Neuron (in vitro differentiated cells): ENCODE results near the gene ACR.

Experiments
- H2AFZ ChIP-seq: one replicate; pipeline ENCODE4 v1.6.1; 2013; ENCODE audit warnings: low read depth, mild to moderate bottlenecking, inconsistent platforms, low read length, moderate library complexity
- H3K27me3 ChIP-seq: one replicate; pipeline ENCODE4 v1.6.1; 2013; ENCODE audit warnings: low read length; ENCODE audit not compliant: insufficient read depth
- H3K36me3 ChIP-seq: one replicate; pipeline ENCODE4 v1.6.1; 2013; ENCODE audit warnings: low read length; ENCODE audit not compliant: insufficient read depth
- H3K4me1 ChIP-seq: one replicate; pipeline ENCODE4 v1.6.1; 2013; ENCODE audit warnings: low read length; ENCODE audit not compliant: insufficient read depth
- H3K4me3 ChIP-seq: 2 replicates; pipeline ENCODE4 v1.5.1; 2013; ENCODE audit warnings: mild to moderate bottlenecking, low read length, moderate library complexity
- H3K9me3 ChIP-seq: one replicate; pipeline ENCODE4 v1.6.1; 2013; ENCODE audit warnings: low read length

ACR gene

DNA sequence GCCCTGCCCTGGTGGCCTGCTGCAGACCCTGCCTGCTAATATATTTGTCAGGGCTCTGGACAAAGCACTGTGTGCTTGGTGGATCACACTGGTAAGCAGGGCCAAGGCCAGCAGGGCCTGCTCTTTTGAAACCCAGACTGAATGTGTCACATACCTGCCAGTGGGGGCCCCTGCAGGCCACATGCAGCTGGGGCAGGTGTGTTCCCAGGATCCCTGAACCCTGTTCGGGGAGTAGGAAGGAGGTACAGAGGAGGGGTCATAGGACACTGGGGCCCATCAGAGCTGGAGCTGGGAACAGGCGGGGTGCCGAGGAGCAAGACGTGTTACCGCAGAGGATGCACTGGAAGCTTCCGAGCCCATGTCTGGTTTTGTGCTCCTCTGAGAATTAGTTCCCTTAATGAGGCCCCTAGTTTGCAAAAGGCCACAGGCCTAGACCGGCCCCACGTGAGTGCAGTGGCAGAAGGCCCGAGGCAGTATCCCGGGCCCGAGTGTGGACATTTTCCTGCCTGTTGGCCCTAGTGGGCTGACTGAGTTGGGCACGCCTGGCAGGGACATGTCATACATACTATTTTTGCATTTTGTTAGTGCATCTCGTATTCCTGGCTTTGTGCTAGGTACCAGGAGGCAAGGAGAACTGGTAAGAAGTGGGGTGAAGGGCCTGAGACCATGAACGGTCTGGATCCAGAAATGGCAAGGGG, 11.2 kb upstream of the ACR start:
- H3K4me1 ChIP-seq = no peaks in the 10 kb centered on the region
- H3K36me3 ChIP-seq = peaks cover 57% of the 10 kb centered on the region
- peaks cover 5% of the 10 kb centered on the region for H3K9me3 ChIP-seq
- H2AFZ ChIP-seq = no peak overlapping the region
- H3K4me3 ChIP-seq = no peak overlapping the region
- H3K27me3 ChIP-seq = no peaks in the 10 kb centered on the region

- H3K9me3 ChIP-seq = no peaks in the 10 kb centered on the region
- H3K36me3 ChIP-seq = peaks cover 46% of the 10 kb centered on the region
- H3K4me3 ChIP-seq = no peak overlapping the region
- H2AFZ ChIP-seq = no peak overlapping the region
- H3K4me1 ChIP-seq = no peaks in the 10 kb centered on the region
- H3K27me3 ChIP-seq = no peaks in the 10 kb centered on the region
These were observed 10.1 kb upstream of the ACR start for GRCh38 chr22:50727678-50728522.

DNA sequence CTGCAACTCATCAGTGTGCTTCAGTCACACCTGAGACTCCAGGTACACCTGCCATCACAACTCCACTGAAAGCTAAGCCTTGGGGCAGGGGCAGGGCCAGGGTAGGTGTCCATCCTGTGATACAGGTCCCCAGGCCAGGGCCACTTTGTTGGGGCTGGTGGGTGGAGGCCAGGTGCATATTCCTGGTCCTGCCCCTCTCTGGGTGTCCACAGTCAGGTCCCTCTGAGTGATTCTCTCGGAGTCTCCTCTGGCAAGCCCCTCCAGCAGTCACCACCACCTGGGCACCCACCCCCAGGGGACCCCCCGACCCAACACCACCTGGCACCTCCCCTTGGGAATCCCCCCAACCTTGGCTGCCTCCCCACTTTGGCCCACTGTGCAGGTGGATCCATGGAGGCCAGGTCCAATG, 9.5 kb upstream of the ACR start:
- H3K4me1 ChIP-seq = no peaks in the 10 kb centered on the region
- no peaks in the 10 kb centered on the region for H3K9me3 ChIP-seq
- no peak overlapping the region for H2AFZ ChIP-seq
- H3K27me3 ChIP-seq = no peaks in the 10 kb centered on the region
- peaks cover 40% of the 10 kb centered on the region for H3K36me3 ChIP-seq
- no peak overlapping the region for H3K4me3 ChIP-seq

- H2AFZ ChIP-seq = no peak overlapping the region
- H3K36me3 ChIP-seq = peaks cover 31% of the 10 kb centered on the region
- H3K4me3 ChIP-seq = no peak overlapping the region
- H3K9me3 ChIP-seq = no peaks in the 10 kb centered on the region
- H3K27me3 ChIP-seq = no peaks in the 10 kb centered on the region
- H3K4me1 ChIP-seq = no peaks in the 10 kb centered on the region
These were observed 8.5 kb upstream of the ACR start for GRCh38 chr22:50729391-50730012.

DNA sequence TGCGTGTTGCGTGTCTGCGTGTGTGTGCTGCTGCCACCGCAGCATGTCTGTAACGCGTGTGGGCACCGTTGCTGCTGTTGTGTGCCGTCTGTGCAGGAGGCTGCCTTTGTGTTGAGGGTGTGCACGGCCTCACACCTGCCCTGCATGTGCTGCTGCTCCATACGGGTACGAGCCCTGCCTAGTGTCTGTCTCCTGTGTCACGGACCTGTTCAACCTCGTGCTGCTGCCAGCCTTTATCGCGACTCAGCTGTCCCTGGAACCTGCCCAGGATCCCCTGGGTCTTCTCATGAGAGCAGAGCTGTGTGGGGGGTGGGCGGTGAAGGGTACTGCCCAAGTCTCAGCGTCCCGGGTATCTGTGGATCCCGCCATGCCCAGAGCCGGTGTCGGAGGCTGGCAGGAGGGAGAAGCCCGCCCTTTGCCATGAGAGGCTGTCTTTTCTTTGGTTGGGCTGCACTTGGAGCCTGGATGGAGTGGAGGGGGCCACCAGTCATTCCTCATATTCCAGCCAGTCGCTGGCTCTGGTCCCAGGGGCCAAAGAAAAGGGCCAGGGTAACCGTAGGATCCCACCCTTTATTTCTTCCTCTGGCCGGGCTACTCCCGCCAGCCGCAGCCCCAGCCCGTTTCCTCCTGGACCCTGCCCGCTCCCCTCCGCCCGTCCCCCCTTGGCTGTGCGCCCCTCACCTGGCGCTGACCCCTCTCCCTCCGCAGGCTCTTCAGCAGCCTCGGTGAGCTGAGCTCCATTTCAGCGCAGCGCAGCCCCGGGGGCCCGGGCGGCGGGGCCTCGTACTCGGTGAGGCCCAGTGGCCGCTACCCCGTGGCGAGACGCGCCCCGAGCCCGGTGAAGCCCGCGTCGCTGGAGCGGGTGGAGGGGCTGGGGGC, 7.8 kb upstream of the ACR start:
- Histone ChIP-seq H3K27me3 (no peaks in the 10 kb centered on the region), H3K36me3 (peaks cover 24% of the 10 kb centered on the region), H3K4me3 (no peak overlapping the region), H3K4me1 (no peaks in the 10 kb centered on the region), H3K9me3 (no peaks in the 10 kb centered on the region), H2AFZ (no peak overlapping the region)

GRCh38 chr22:50730941-50731661, 6.9 kb upstream of the ACR start:
- no peaks in the 10 kb centered on the region for H3K27me3 ChIP-seq
- no peak overlapping the region for H2AFZ ChIP-seq
- no peaks in the 10 kb centered on the region for H3K4me1 ChIP-seq
- H3K36me3 ChIP-seq = peaks cover 16% of the 10 kb centered on the region
- no peak overlapping the region for H3K4me3 ChIP-seq
- H3K9me3 ChIP-seq = no peaks in the 10 kb centered on the region

DNA sequence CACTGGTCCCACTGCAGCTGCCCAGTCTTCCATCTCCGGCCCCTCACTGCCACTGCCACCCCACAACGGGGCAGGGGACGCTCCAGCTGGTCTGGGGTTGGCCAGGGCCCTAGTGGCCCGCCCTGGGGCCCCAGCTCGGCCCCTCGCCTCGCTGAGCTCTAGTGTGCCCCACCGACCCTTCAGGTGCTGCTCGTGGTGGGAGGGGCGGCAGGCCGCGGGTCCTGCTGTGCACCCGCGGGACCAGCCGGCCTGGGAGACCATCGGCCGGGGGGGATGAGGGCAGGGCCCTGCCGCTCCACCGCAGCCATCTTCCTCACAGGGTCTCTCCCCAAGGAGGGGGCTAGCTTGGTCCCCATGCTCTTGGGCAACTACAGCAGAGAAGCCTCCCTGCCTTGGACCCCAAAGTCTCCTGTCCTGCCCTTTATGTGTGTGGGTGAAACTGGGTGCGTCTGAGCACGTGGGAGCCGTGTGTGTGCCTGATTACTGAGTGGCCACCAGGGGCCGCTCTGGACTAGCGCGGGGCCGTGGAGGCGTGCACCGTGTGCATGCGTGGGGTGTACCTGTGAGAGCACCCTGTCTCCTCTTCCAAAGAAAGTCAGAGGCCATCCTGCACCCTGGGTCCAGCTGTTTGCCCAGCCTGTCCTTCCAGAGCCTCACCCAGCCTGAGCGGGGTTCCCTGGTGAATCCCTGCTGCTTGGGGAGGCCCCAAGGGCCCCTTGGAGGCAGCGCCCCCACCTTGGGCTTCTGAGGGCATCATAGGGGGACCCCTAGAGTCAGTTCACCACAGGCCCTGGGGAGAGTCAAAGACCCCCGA, 6.0 kb upstream of the ACR start:
- Histone ChIP-seq H2AFZ (no peak overlapping the region), H3K27me3 (no peaks in the 10 kb centered on the region), H3K4me3 (no peak overlapping the region), H3K36me3 (peaks cover 9% of the 10 kb centered on the region), H3K4me1 (no peaks in the 10 kb centered on the region), H3K9me3 (no peaks in the 10 kb centered on the region)

GRCh38 chr22:50732681-50733080, 5.3 kb upstream of the ACR start:
- Histone ChIP-seq H2AFZ (no peak overlapping the region), H3K4me1 (no peaks in the 10 kb centered on the region), H3K27me3 (no peaks in the 10 kb centered on the region), H3K36me3 (peaks cover 7% of the 10 kb centered on the region), H3K4me3 (no peak overlapping the region), H3K9me3 (no peaks in the 10 kb centered on the region)

- Histone ChIP-seq H3K4me3 (no peak overlapping the region), H2AFZ (no peak overlapping the region), H3K27me3 (no peaks in the 10 kb centered on the region), H3K36me3 (peaks cover 4% of the 10 kb centered on the region), H3K9me3 (no peaks in the 10 kb centered on the region), H3K4me1 (no peaks in the 10 kb centered on the region)
These were observed 4.3 kb upstream of the ACR start for GRCh38 chr22:50733521-50734342.

DNA sequence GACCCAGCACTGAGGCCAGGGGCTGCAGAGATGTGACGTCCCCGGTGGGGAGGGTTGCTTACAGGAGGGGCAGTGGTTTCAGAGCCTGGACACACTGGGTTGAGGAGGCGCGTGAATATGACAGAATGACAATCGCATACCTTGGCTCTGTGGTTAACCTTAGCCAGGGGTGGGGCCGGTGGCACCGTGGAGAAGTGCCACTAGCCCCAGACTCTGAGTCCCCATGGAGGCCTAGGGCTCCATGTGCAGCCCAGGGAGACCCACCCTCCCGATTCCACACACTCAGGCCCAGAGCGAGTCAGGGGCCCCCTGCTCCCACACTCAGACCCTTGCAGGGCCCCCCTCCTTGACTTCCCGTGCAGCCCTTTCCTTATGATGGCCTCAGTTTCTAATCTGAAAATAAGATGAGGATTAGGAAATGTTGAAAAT, 3.6 kb upstream of the ACR start:
- H2AFZ ChIP-seq = no peak overlapping the region
- no peaks in the 10 kb centered on the region for H3K9me3 ChIP-seq
- no peaks in the 10 kb centered on the region for H3K27me3 ChIP-seq
- no peaks in the 10 kb centered on the region for H3K4me1 ChIP-seq
- H3K36me3 ChIP-seq = peaks cover 4% of the 10 kb centered on the region
- H3K4me3 ChIP-seq = no peak overlapping the region
